Measurements from ENCODE around the gene THOC6.
"Not testable (repeated sequence)": the region's sequence is repeated elsewhere in the genome, so short reads cannot be mapped to it uniquely, and the experiment has no call there.

Gene THOC6

DNA sequence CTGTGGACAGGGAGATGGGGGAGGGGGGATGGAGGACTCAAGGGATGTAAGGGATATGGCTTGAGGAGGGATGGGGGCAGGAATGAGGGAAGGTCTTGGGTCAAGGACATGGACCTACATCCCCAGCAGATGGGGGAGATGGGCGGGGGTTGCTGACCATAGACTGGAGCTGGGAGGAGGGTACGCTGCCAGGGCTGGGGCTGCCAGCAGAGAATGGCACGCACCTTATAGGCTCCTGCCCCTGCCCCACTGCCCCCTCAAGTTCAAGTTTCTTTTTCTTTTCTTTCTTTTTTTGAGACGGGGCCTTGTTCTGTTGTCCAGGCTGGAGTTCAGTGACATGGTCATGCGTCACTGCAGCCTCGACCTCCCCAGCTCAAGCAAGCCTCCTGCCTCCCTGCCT is 52.1 kb downstream of the THOC6 start:
- DNase-seq = not testable (repeated sequence)

DNA sequence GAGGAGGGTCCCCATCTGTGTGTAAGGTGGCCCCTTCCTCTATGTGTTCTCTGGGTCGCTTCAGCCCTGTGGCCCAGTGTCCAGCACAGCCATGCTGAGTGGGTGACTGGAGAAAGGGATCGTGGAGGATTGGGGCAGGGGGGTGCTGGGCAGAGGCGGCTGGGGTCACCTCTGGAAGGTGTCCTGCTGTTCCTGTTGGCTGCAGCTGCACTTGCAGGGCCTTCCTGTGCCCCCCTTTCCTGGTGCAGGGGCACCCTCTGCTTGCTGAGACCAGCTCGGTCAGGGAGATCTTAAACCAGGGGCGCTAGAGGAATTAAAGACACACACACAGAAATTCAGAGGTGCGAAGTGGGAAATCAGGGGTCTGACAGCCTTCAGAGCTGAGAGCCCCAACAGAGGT is 52.7 kb downstream of the THOC6 start:
- DNase-seq = no peak

All from DMS 273 treated with DMSO at 0.1 percent for 48 hours (cell line).